ENCODE measurements around the gene C9orf78. TPM values are rescaled to one million over a fixed set of nuclear protein-coding genes. Genes with fewer than 3 reads are reported as not detected.

C9orf78 gene
- total and polyA plus RNA-seq, 2 of the 8 experiments (the other 6 are each of a cell fraction or from before 2014, with no cell fraction given) = 17.4 to 40.6 TPM

DNA sequence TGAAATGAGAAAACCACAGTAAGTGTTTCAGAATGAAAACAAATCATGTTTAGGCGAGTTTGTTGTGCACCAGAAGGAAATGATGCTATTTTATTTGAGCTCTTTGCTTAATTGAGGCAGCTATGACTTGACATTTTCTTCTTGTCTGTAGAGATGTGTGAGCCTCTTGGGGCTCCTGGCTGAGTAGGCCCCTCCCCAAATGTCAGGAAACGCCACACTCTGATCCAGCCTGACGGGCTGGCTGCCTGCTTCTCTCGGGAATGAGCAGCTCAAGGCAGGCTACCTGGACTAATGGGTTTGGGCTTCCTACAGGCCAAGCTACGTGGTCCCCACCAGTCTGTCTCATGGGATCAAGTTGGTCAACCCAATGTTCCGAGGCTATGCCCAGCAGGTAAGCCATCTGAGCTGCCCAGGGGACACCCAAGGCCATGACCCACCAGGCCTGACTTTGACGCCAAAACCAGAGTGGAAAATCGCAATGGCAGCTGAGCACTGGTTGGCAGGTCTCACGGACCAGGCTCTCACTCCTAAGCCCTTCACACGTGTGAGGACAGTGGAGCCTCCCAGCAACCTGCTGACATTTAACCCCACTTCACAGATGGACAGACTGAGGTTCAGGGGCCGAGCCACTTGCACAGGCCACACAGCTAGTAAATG lies 30.0 kb upstream of the C9orf78 start:
- DNase-seq (ENCODE audit: low read depth in 1 of 2, low spot score in 2 of 2) (no peak), FAIRE-seq (no peak)
- no peak overlapping the region for H3K18ac ChIP-seq (ENCODE audit: extremely low read depth, low read length)
- no peak overlapping the region for H3K27ac ChIP-seq (ENCODE audit: low read depth, low read length)
- no peaks in the 10 kb centered on the region for H3K4me1 ChIP-seq (replicated peaks in 1 of 4; ENCODE audit: control insufficient read depth in 3 of 4, insufficient read depth in 4 of 4, low read length in 3 of 4)
- no peak for TF ChIP-seq HDAC6 (IDR thresholded peaks at IDR 0.05; ENCODE audit: low read depth, low read length)
- H2BK5ac ChIP-seq (ENCODE audit: low read depth, low read length) = no peak overlapping the region
- no peak overlapping the region for H3K4me3 ChIP-seq (ENCODE audit: extremely low read depth in 1 of 4, insufficient read depth in 2 of 4, low read depth in 3 of 4, low read length in 4 of 4)
- no peak overlapping the region for H2BK12ac ChIP-seq (ENCODE audit: low read depth, low read length)
- H4K8ac ChIP-seq (ENCODE audit: extremely low read depth, insufficient read depth, low read length) = peak overlapping the region; percentile 25; the same call in 1 of the 2 replicates
- peaks cover 0 to 6% (median 0%) of the 10 kb centered on the region in 4 experiments; a peak in 3 of 8 replicates for H3K36me3 ChIP-seq (ENCODE audit: control insufficient read depth in 2 of 4, insufficient read depth in 4 of 4, low read length in 3 of 4)
- no peaks in the 10 kb centered on the region for H3K27me3 ChIP-seq (replicated peaks in 1 of 4; ENCODE audit: control insufficient read depth in 3 of 4, extremely low read depth in 1 of 4, insufficient read depth in 3 of 4, low read length in 3 of 4)
- no peak overlapping the region for H4K5ac ChIP-seq (ENCODE audit: insufficient read length, low read depth, low read length)
- no peak overlapping the region for H2AFZ ChIP-seq (ENCODE audit: low read length)
- no peak overlapping the region for H3K14ac ChIP-seq (ENCODE audit: insufficient read length)
- H3K23me2 ChIP-seq (ENCODE audit: low read depth, low read length) = no peaks in the 10 kb centered on the region
- POLR2A ChIA-PET (ENCODE audit: partially characterized antibody) = interaction anchor here (1.2 kb wide), 1 partner anchor 10 kb away, joined by 3 read pairs; no protein-coding TSS in a partner anchor
- no peak overlapping the region for H3K4ac ChIP-seq (replicated peaks; ENCODE audit: insufficient read length, low read depth, low read length)
- 68% methylated on average over 11 of the region's 11 CpGs; no CpG with 5 or more reads in 1 of the 2 experiments for WGBS, 2 experiments (ENCODE audit: extremely low coverage in 1 of 2, insufficient coverage in 1 of 2, insufficient read length in 1 of 2, insufficient replicate concordance in 2 of 2, low coverage in 1 of 2, low lambda C conversion rate in 2 of 2, missing lambda C conversion rate in 1 of 2)
- H4K91ac ChIP-seq (replicated peaks; ENCODE audit: insufficient read length, low read length) = no peak overlapping the region
- no peaks in the 10 kb centered on the region for H3K79me2 ChIP-seq (ENCODE audit: control insufficient read depth in 1 of 2, insufficient read depth in 2 of 2, low read length in 2 of 2)
- no peaks in the 10 kb centered on the region for H3K79me1 ChIP-seq (ENCODE audit: low read depth, low read length)
- no peak overlapping the region for H3K23ac ChIP-seq (ENCODE audit: insufficient read length)
- no peak overlapping the region for H2BK120ac ChIP-seq (replicated peaks; ENCODE audit: low read depth, low read length)
- CTCF ChIA-PET (ENCODE audit: partially characterized antibody) = interaction anchor here (0.6 to 1.6 kb wide), 4 partner anchors 10 to 589 kb away, joined by 3 to 4 read pairs (median 4); no protein-coding TSS in a partner anchor
- H3K56ac ChIP-seq (replicated peaks; ENCODE audit: insufficient read length, low read depth, low read length) = no peak overlapping the region
- no peak overlapping the region for H2BK15ac ChIP-seq (ENCODE audit: low read length)
- H3K9ac ChIP-seq (replicated peaks in 1 of 4; ENCODE audit: extremely low read depth in 1 of 4, low read depth in 3 of 4, low read length in 3 of 4) = no peak overlapping the region
- no peaks in the 10 kb centered on the region for H3K9me3 ChIP-seq (ENCODE audit: insufficient read depth in 2 of 2, low read depth in 1 of 2, low read length in 1 of 2)
- H4K20me1 ChIP-seq (replicated peaks in 1 of 2; ENCODE audit: control insufficient read depth in 1 of 2, insufficient read depth in 2 of 2, low read length in 2 of 2) = no peaks in the 10 kb centered on the region
- no peak overlapping the region for H2AK5ac ChIP-seq (ENCODE audit: low read depth, low read length)
- H2BK20ac ChIP-seq (ENCODE audit: low read length) = no peak overlapping the region
- H3K4me2 ChIP-seq (ENCODE audit: insufficient read depth in 1 of 2, low read depth in 2 of 2, low read length in 2 of 2) = no peak overlapping the region
